ENCODE measurements around the gene PBX3.

PBX3 gene

DNA sequence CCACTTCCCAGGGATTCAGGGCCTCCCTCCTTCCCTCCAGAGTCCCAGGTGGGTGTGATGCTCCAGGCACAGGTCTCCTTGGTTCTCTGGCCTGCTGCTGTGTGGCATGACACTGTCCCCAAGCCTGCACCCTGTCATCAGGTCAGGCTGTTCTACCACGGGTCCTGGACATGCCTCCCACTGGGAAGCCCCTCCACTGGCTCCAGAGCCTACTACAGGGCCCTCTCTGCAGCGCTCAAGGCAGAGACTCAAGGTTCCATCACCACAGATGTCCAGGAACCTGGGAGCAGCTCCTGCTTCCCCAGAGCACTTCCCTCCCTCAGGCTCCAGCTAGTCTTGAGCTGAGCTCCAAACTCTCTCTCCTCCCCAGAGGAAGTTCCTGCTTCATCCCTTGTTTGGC, 237.3 kb downstream of the PBX3 start:
- ChIA-PET CTCF (no interaction called here), POLR2A (no interaction called here)
- no peak for DNase-seq (ENCODE audit: extremely low spot score)
- TF ChIP-seq, protein P1, sequence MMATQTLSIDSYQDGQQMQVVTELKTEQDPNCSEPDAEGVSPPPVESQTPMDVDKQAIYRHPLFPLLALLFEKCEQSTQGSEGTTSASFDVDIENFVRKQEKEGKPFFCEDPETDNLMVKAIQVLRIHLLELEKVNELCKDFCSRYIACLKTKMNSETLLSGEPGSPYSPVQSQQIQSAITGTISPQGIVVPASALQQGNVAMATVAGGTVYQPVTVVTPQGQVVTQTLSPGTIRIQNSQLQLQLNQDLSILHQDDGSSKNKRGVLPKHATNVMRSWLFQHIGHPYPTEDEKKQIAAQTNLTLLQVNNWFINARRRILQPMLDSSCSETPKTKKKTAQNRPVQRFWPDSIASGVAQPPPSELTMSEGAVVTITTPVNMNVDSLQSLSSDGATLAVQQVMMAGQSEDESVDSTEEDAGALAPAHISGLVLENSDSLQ (IDR thresholded peaks at IDR 0.05), result no peak
- no peak for TF ChIP-seq ARNT (IDR thresholded peaks at IDR 0.05)
- no peak for TF ChIP-seq CTBP1 (IDR thresholded peaks at IDR 0.05; ENCODE audit: borderline replicate concordance)
- TF ChIP-seq FOXK2 (IDR thresholded peaks at IDR 0.05), result no peak
- TF ChIP-seq LEF1 (IDR thresholded peaks at IDR 0.05; ENCODE audit: borderline replicate concordance), result no peak
- no peak for TF ChIP-seq FOXA1 (IDR thresholded peaks at IDR 0.05)
- TF ChIP-seq BHLHE40 (IDR thresholded peaks at IDR 0.05; ENCODE audit: borderline replicate concordance), result no peak
- no peak for TF ChIP-seq NFRKB (IDR thresholded peaks at IDR 0.05)
- TF ChIP-seq FOXM1 (IDR thresholded peaks at IDR 0.05; ENCODE audit: borderline replicate concordance), result no peak
- TF ChIP-seq ZNF384 (IDR thresholded peaks at IDR 0.05), result no peak

DNA sequence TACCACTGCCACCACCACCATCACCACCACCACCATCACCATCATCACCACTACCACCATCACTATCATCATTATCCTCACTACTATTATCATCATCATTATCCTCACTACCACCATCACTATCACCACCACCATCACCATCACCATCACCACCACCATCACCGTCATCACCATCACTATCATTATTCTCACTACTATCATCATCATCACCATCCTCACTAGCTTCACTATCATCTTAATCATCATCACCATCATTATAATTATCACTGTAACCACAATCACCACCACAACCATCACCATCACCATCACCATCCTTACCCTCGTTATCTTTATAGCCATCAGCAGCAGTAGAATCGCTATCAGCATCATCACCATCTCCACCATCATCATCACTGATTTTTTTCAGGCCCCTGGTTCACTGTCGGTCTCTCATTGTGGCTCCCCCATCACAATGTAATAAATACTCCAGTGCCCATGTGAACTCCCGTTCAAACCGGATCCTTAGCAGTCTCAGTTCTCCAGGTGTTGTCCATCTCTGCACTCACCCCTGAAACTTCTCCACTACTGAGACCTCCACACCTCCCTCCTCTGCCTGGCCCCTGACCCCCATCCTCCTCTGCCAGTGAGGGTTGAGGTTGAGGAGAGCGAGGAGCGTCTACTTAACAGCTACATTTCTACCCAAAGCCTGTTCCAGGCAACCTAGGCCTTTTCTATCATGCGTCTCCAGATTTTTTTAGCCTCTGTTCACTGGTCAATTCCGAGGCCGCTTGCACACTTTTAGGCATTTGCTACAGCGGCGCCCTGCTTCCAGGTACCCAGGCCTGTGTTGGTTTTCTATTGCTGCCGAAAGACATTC, 238.2 kb downstream of the PBX3 start:
- no peak for TF ChIP-seq HDGF (IDR thresholded peaks at IDR 0.05; ENCODE audit: borderline replicate concordance)
- TF ChIP-seq, protein P1 (IDR thresholded peaks at IDR 0.05), result no peak
- TF ChIP-seq LEF1 (IDR thresholded peaks at IDR 0.05; ENCODE audit: borderline replicate concordance), result no peak
- no peak for TF ChIP-seq ZNF384 (IDR thresholded peaks at IDR 0.05)
- no peak for TF ChIP-seq L3MBTL2 (conservative IDR thresholded peaks at IDR 0.05)
- TF ChIP-seq TARDBP (IDR thresholded peaks at IDR 0.05), result no peak
- TF ChIP-seq FOXA1 (IDR thresholded peaks at IDR 0.05), result no peak
- no peak for TF ChIP-seq FOXM1 (IDR thresholded peaks at IDR 0.05; ENCODE audit: borderline replicate concordance)
- TF ChIP-seq CTBP1 (IDR thresholded peaks at IDR 0.05; ENCODE audit: borderline replicate concordance), result no peak
- TF ChIP-seq ARNT (IDR thresholded peaks at IDR 0.05), result no peak
- TF ChIP-seq SP1 (IDR thresholded peaks at IDR 0.05), result no peak
- no peak for TF ChIP-seq SUZ12 (IDR thresholded peaks at IDR 0.05)
- TF ChIP-seq FOXK2 (IDR thresholded peaks at IDR 0.05), result no peak
- TF ChIP-seq BHLHE40 (IDR thresholded peaks at IDR 0.05; ENCODE audit: borderline replicate concordance), result no peak
- TF ChIP-seq ELF4 (IDR thresholded peaks at IDR 0.05), result no peak
- TF ChIP-seq NFRKB (IDR thresholded peaks at IDR 0.05), result no peak
- ChIA-PET POLR2A (no interaction called here), CTCF (no interaction called here)
- no peak for DNase-seq (ENCODE audit: extremely low spot score)

DNA sequence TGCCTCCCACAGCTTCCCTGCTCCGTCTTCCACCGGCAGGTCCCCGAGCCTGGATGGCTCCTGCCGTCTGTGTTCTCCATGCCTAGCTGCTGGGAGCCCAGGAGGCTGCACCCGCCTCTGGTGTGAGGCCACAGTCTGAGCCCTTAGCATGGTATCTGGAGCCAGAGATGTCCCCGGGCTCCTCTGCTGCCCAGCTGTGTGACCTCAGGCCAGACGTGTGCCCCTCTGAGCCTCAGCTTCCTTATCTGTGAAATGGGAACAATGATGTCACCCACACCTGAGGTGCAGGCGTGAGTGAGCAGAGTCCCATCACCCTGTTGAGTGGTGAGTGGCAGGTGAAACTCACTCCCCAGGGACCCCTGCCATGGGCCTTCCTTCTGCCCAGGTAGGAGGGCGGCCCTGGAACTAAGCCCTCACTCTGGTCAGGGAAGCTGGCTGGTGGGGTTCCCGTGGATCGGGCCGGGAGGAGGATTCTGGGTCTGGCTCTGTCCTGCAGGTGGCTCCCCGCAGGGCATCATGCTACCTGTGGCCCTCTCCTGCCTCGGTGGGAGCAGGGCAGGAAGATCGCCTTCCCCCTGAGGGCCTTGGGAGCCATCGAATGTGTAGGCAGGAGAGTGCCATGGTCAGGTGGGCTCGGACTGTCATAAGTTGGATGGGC, 239.0 kb downstream of the PBX3 start:
- CTCF ChIA-PET, result no interaction called here
- no peak for DNase-seq (ENCODE audit: extremely low spot score)
- POLR2A ChIA-PET, result no interaction called here
- TF ChIP-seq SUZ12 (IDR thresholded peaks at IDR 0.05) (no peak), CTBP1 (IDR thresholded peaks at IDR 0.05; ENCODE audit: borderline replicate concordance) (no peak), BHLHE40 (IDR thresholded peaks at IDR 0.05; ENCODE audit: borderline replicate concordance) (no peak), ZNF384 (IDR thresholded peaks at IDR 0.05) (no peak), HDGF (IDR thresholded peaks at IDR 0.05; ENCODE audit: borderline replicate concordance) (no peak), L3MBTL2 (conservative IDR thresholded peaks at IDR 0.05) (no peak), TARDBP (IDR thresholded peaks at IDR 0.05) (no peak), FOXK2 (IDR thresholded peaks at IDR 0.05) (no peak), SP1 (IDR thresholded peaks at IDR 0.05) (no peak), LEF1 (IDR thresholded peaks at IDR 0.05; ENCODE audit: borderline replicate concordance) (no peak), ARNT (IDR thresholded peaks at IDR 0.05) (no peak), NFRKB (IDR thresholded peaks at IDR 0.05) (no peak), FOXM1 (IDR thresholded peaks at IDR 0.05; ENCODE audit: borderline replicate concordance) (no peak), ELF4 (IDR thresholded peaks at IDR 0.05) (no peak), FOXA1 (IDR thresholded peaks at IDR 0.05) (no peak)
- TF ChIP-seq, protein P1 (IDR thresholded peaks at IDR 0.05), result no peak

DNA sequence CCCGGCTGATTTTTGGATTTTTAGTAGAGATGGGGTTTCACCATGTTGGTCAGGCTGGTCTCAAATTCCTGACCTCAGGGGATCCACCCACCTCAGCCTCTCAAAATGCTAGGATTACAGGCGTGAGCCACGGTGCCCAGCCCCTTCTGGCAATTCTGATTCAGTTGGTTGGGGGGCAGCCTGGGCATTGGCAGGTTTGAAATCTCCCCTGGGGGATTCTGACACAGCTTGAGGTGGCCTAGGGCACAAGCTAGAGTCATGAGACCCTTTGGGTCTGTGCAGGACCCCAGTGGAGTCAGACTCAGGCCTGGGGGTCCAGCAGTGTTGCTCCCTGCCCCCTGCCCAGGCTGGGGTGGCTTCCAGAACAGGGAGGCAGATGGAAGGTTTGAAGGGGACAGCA, 239.8 kb downstream of the PBX3 start:
- ChIA-PET POLR2A (no interaction called here), CTCF (no interaction called here)
- DNase-seq (ENCODE audit: extremely low spot score), result no peak
- TF ChIP-seq SUZ12 (IDR thresholded peaks at IDR 0.05), result no peak
- TF ChIP-seq SP1 (IDR thresholded peaks at IDR 0.05), result no peak
- TF ChIP-seq LEF1 (IDR thresholded peaks at IDR 0.05; ENCODE audit: borderline replicate concordance), result no peak
- no peak for TF ChIP-seq BHLHE40 (IDR thresholded peaks at IDR 0.05; ENCODE audit: borderline replicate concordance)
- no peak for TF ChIP-seq ZNF384 (IDR thresholded peaks at IDR 0.05)
- no peak for TF ChIP-seq NFRKB (IDR thresholded peaks at IDR 0.05)
- no peak for TF ChIP-seq FOXK2 (IDR thresholded peaks at IDR 0.05)
- TF ChIP-seq FOXA1 (IDR thresholded peaks at IDR 0.05), result no peak
- no peak for TF ChIP-seq ARNT (IDR thresholded peaks at IDR 0.05)
- TF ChIP-seq L3MBTL2 (conservative IDR thresholded peaks at IDR 0.05), result no peak

DNA sequence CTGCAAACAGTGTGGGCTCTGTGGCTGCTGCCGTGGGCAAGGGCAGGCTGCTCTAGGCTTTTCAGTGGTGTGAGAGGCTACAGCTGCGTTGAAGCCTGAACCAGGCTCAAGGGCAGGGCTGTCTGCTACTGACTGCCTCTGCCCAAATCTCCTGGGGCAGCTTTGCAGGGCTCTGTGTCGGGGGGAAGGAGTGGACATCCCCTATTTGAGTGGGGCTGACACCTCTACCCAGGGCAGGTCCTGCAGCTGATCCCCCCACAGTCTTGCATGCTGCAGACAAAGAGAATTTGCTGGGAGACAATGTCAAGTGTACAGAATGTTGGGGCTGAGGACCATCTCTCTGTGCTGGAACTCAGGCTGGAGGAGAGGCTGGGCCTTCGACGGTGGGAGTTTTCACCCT, 240.2 kb downstream of the PBX3 start:
- TF ChIP-seq L3MBTL2 (conservative IDR thresholded peaks at IDR 0.05) (no peak), CTBP1 (IDR thresholded peaks at IDR 0.05; ENCODE audit: borderline replicate concordance) (no peak), ELF4 (IDR thresholded peaks at IDR 0.05) (no peak), ZNF384 (IDR thresholded peaks at IDR 0.05) (no peak), NFRKB (IDR thresholded peaks at IDR 0.05) (no peak), FOXM1 (IDR thresholded peaks at IDR 0.05; ENCODE audit: borderline replicate concordance) (no peak), LEF1 (IDR thresholded peaks at IDR 0.05; ENCODE audit: borderline replicate concordance) (no peak)
- DNase-seq (ENCODE audit: extremely low spot score), result no peak
- ChIA-PET POLR2A (no interaction called here), CTCF (no interaction called here)
